Fibroblast of the aortic adventitia (primary cell): Measurements from ENCODE around the gene RASA2. TPM values are rescaled to one million over a fixed set of nuclear protein-coding genes. Genes with fewer than 3 reads are reported as not detected.

ENCODE experiments used
- DNase-seq: peaks from one replicate; pipeline ENCODE4 v3.0.0-alpha.2; 2010; ENCODE audit warnings: low read depth
- H3K4me3 ChIP-seq: 2 replicates; pipeline ENCODE4 v1.5.1; 2011; ENCODE audit warnings: low read depth, mild to moderate bottlenecking, control low read depth, low read length, moderate library complexity
- total RNA-seq: library from RNA; depleted of rRNA; stranded (reverse); fragments of >200 nt; gene quantifications from 2 replicates; pipeline ENCODE4 v1.2.3, GENCODE V29; 2012; ENCODE audit warnings: low replicate concordance
- TF ChIP-seq, protein P1 (sequence below): IDR thresholded peaks from 2 replicates; pipeline ENCODE4 v1.5.1; 2011; ENCODE audit warnings: mild to moderate bottlenecking, low read length, control low read depth, inconsistent platforms; ENCODE audit not compliant: insufficient read depth

RASA2 gene
- total RNA-seq, 1 donor, result 28.9 TPM

- DNase-seq, result no peak
- TF ChIP-seq, protein P1, sequence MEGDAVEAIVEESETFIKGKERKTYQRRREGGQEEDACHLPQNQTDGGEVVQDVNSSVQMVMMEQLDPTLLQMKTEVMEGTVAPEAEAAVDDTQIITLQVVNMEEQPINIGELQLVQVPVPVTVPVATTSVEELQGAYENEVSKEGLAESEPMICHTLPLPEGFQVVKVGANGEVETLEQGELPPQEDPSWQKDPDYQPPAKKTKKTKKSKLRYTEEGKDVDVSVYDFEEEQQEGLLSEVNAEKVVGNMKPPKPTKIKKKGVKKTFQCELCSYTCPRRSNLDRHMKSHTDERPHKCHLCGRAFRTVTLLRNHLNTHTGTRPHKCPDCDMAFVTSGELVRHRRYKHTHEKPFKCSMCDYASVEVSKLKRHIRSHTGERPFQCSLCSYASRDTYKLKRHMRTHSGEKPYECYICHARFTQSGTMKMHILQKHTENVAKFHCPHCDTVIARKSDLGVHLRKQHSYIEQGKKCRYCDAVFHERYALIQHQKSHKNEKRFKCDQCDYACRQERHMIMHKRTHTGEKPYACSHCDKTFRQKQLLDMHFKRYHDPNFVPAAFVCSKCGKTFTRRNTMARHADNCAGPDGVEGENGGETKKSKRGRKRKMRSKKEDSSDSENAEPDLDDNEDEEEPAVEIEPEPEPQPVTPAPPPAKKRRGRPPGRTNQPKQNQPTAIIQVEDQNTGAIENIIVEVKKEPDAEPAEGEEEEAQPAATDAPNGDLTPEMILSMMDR, result no peak
- H3K4me3 ChIP-seq, result no peak overlapping the region
Measured at GRCh38 chr3:141651409-141651808, 164.6 kb downstream of the RASA2 start.

- DNase-seq, result no peak
- TF ChIP-seq, protein P1, result no peak
- H3K4me3 ChIP-seq, result no peak overlapping the region
Measured at GRCh38 chr3:141652349-141652748, 165.5 kb downstream of the RASA2 start.

DNA sequence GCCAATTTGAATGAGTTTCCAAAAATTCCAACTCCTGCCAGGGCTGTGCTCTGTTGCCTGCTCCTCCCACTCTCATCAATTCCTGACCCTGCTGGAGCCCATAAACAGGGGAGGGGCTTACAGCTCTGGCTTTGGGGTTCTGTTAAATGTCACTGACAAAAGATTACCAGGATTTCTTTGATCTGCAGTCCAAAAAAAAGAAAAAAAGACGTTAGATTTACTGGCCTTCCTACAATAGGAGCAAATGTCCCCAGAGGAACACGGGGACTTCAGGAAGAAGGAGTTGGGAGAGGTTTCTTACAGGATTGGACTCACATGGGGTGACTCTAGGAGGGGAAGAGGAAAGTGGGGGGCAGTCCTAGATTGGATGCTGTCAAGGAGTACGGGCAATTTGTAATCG lies 167.0 kb downstream of the RASA2 start:
- DNase-seq, result peak; percentile 19
- TF ChIP-seq, protein P1, result no peak
- no peak overlapping the region for H3K4me3 ChIP-seq

DNA sequence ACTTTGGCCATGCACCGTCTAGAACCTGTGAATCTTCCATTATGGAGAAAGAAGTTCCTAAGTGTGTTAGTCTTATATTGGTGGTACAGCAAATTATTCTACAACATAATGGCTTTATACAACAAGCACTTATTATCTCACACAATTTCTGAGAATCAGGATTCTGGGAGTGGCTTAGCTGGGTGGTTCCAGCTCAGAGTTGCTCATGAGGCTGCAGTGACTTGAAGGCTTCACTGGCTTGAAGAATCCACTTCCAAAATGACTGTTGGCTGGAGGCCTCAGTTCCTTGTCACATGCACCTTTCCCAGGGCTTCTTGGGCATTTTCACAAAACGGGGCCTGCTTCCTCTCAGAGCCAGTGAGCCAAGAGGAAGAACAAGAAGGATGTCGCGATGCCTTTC lies 169.0 kb downstream of the RASA2 start:
- H3K4me3 ChIP-seq, result no peak overlapping the region
- TF ChIP-seq, protein P1, result no peak
- DNase-seq, result no peak

DNA sequence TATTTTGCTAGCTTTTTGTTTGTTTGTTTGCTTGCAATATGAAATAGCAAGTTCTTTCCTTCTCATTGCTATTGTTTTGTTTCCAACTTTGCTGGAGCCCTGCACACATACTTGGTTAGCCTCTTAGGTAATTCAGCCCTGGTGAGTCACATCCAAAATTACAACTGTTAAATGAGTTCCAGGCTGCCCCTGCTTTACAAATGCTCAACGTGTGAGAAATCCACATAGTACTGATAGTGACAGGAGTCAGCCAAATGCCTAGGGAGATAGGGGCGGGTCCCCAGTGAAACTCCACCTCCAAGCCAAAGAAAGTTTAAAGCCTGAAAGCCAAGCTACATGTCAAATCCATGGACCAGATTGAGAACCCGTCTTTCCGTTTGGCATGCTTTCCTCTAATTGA lies 169.9 kb downstream of the RASA2 start:
- H3K4me3 ChIP-seq, result no peak overlapping the region
- peak; percentile 91 for DNase-seq
- TF ChIP-seq, protein P1, result no peak

GRCh38 chr3:141657516-141657915 lies 170.7 kb downstream of the RASA2 start:
- no peak overlapping the region for H3K4me3 ChIP-seq
- TF ChIP-seq, protein P1, result no peak
- DNase-seq, result no peak

- peak overlapping the region; percentile 71 for H3K4me3 ChIP-seq
- DNase-seq, result peak; percentile 30
- TF ChIP-seq, protein P1, result no peak
Measured at GRCh38 chr3:141659821-141660613, 173.2 kb downstream of the RASA2 start.
